IMR-90 (cell line): ENCODE data around the gene TNFRSF13B.

Experiments
- CEBPB ChIP-seq: IDR thresholded peaks from 2 replicates; pipeline ENCODE4 v1.6.1; 2012; ENCODE audit warnings: low read depth, low read length, improper control_type of control experiment
- CHD1 ChIP-seq: IDR thresholded peaks from 2 replicates; pipeline ENCODE4 v1.6.1; 2012; ENCODE audit warnings: low read depth, low read length, improper control_type of control experiment
- FOS ChIP-seq: fragments of 150-350 bp; IDR thresholded peaks from 2 replicates; pipeline ENCODE4 v1.6.1; 2016; ENCODE audit warnings: low read depth, low read length
- MAFK ChIP-seq: IDR thresholded peaks from 2 replicates; pipeline ENCODE4 v1.6.1; 2012; ENCODE audit warnings: low read depth, low read length, improper control_type of control experiment
- MAZ ChIP-seq: IDR thresholded peaks from 2 replicates; pipeline ENCODE4 v1.6.1; 2012; ENCODE audit warnings: low read depth, mild to moderate bottlenecking, low read length, improper control_type of control experiment, moderate library complexity, borderline replicate concordance
- MXI1 ChIP-seq: IDR thresholded peaks from 2 replicates; pipeline ENCODE4 v1.6.1; 2012; ENCODE audit warnings: low read depth, mild to moderate bottlenecking, low read length, moderate library complexity, borderline replicate concordance
- POLR2A ChIP-seq: IDR thresholded peaks from 2 replicates; pipeline ENCODE4 v1.6.1; 2012; ENCODE audit warnings: mild to moderate bottlenecking, low read depth, low read length
- RAD21 ChIP-seq: IDR thresholded peaks from 2 replicates; pipeline ENCODE4 v1.6.1; 2012; ENCODE audit warnings: low read length, improper control_type of control experiment
- RFX5 ChIP-seq: IDR thresholded peaks from 2 replicates; pipeline ENCODE4 v1.8.0; 2012; ENCODE audit warnings: low read depth, mild to moderate bottlenecking, low read length, moderate library complexity
- SMC3 ChIP-seq: fragments of 150-350 bp; IDR thresholded peaks from 2 replicates; pipeline ENCODE4 v1.6.1; 2016; ENCODE audit warnings: low read depth, mild to moderate bottlenecking, antibody characterized with exemption, low read length, moderate library complexity
- TF ChIP-seq, protein P1 (sequence below): conservative IDR thresholded peaks from 2 replicates; pipeline ENCODE4 v1.5.1; 2012; ENCODE audit warnings: mild to moderate bottlenecking, low read depth, low read length, improper control_type of control experiment
- TF ChIP-seq, protein P2 (sequence below): fragments of 150-350 bp; IDR thresholded peaks from 2 replicates; pipeline ENCODE4 v1.6.1; 2017; ENCODE audit warnings: mild to moderate bottlenecking, antibody characterized with exemption, low read length, low read depth
- TF ChIP-seq, protein P3 (sequence below): fragments of 150-350 bp; IDR thresholded peaks from 2 replicates; pipeline ENCODE4 v1.6.1; 2016; ENCODE audit warnings: low read depth, mild to moderate bottlenecking, low read length, moderate library complexity, borderline replicate concordance

DNA sequence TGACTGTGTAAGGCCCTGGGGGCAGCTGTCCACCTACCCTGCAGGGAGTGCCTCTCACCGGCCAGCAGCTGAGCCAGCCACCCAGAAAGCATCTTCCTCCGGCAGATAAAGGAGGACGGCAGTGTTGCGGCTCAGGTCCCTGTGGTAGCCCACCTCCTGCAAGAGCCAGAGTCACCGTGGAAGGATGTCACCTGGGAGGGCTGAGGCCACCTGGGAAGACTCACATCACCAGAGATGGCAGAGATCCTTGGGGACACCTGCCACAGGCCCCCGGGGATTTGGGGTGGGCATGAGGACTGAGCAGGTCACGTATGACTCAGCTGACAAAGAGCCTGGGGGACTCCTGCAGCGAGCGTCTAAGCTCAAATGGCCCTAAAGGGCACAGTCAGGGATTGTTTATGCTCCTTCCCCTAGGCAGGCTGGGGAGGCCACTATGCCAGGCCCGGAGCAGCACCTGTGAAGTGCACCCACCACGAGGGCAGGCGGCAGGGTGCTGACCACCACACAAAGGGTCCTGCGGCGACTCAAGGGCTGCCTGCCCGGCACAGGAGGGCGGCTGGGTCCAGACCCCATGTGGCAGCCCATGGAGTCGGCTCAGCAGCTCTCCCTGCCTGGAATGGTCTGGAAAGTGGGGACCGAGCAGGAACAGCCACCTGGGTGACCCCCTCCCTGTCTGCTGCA is 44.1 kb downstream of the TNFRSF13B start:
- TF ChIP-seq, protein P1, sequence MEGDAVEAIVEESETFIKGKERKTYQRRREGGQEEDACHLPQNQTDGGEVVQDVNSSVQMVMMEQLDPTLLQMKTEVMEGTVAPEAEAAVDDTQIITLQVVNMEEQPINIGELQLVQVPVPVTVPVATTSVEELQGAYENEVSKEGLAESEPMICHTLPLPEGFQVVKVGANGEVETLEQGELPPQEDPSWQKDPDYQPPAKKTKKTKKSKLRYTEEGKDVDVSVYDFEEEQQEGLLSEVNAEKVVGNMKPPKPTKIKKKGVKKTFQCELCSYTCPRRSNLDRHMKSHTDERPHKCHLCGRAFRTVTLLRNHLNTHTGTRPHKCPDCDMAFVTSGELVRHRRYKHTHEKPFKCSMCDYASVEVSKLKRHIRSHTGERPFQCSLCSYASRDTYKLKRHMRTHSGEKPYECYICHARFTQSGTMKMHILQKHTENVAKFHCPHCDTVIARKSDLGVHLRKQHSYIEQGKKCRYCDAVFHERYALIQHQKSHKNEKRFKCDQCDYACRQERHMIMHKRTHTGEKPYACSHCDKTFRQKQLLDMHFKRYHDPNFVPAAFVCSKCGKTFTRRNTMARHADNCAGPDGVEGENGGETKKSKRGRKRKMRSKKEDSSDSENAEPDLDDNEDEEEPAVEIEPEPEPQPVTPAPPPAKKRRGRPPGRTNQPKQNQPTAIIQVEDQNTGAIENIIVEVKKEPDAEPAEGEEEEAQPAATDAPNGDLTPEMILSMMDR: no peak
- TF ChIP-seq FOS (no peak), SMC3 (no peak), POLR2A (no peak), RFX5 (no peak), CHD1 (no peak), RAD21 (no peak), CEBPB (no peak), MXI1 (no peak), MAFK (no peak), MAZ (no peak)
- TF ChIP-seq, protein P2, sequence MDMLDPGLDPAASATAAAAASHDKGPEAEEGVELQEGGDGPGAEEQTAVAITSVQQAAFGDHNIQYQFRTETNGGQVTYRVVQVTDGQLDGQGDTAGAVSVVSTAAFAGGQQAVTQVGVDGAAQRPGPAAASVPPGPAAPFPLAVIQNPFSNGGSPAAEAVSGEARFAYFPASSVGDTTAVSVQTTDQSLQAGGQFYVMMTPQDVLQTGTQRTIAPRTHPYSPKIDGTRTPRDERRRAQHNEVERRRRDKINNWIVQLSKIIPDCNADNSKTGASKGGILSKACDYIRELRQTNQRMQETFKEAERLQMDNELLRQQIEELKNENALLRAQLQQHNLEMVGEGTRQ: no peak
- TF ChIP-seq, protein P3, sequence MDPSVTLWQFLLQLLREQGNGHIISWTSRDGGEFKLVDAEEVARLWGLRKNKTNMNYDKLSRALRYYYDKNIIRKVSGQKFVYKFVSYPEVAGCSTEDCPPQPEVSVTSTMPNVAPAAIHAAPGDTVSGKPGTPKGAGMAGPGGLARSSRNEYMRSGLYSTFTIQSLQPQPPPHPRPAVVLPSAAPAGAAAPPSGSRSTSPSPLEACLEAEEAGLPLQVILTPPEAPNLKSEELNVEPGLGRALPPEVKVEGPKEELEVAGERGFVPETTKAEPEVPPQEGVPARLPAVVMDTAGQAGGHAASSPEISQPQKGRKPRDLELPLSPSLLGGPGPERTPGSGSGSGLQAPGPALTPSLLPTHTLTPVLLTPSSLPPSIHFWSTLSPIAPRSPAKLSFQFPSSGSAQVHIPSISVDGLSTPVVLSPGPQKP: no peak
